DND-41 (cell line): ENCODE results near the gene TMEM74B.

ENCODE experiments used
- ATAC-seq: fragments of 200-7000 bp; cut with Tn5 transposase; 3 replicates; pipeline ENCODE4 v1.9.1; 2021; ENCODE audit warnings: low read depth; ENCODE audit not compliant: insufficient read depth
- DNase-seq: peaks from one replicate; pipeline ENCODE4 v3.0.0-alpha.2; 2020
- H2AFZ ChIP-seq: 2 replicates; pipeline ENCODE4 v1.6.0; 2012; ENCODE audit warnings: low read depth, low read length
- H3K27ac ChIP-seq: 2 replicates; pipeline ENCODE4 v1.5.1; 2012; ENCODE audit warnings: low read length, inconsistent platforms
- H3K27me3 ChIP-seq: fragments of 200-600 bp; sonication (generic); 2 replicates; pipeline ENCODE4 v1.6.0; 2012; ENCODE audit warnings: low read length, mild to moderate bottlenecking, inconsistent platforms; ENCODE audit not compliant: insufficient read depth, poor library complexity
- H3K36me3 ChIP-seq: 2 replicates; pipeline ENCODE4 v1.5.1; 2012; ENCODE audit warnings: low read length, inconsistent platforms; ENCODE audit not compliant: insufficient read depth
- H3K4me1 ChIP-seq: 2 replicates; pipeline ENCODE4 v1.5.1; 2012; ENCODE audit warnings: mild to moderate bottlenecking, low read length; ENCODE audit not compliant: insufficient read depth
- H3K4me2 ChIP-seq: 2 replicates; pipeline ENCODE4 v1.6.0; 2012; ENCODE audit warnings: mild to moderate bottlenecking, moderate library complexity, low read length, inconsistent platforms; ENCODE audit not compliant: insufficient read depth
- H3K4me3 ChIP-seq, 2 experiments: fragments of 200-600 bp in 1 of 2; shearing (Covaris generic) in 1 of 2; 2 replicates each; pipeline ENCODE4 v1.5.1; 2012 to 2016; ENCODE audit warnings: inconsistent platforms in 2 of 2, low read length in 2 of 2, mild to moderate bottlenecking in 2 of 2, low read depth in 1 of 2, moderate library complexity in 1 of 2
- H3K79me2 ChIP-seq: 2 replicates; pipeline ENCODE4 v1.6.0; 2012; ENCODE audit warnings: low read length, inconsistent platforms; ENCODE audit not compliant: insufficient read depth
- H3K9ac ChIP-seq: 2 replicates; pipeline ENCODE4 v1.6.0; 2012; ENCODE audit warnings: low read depth, mild to moderate bottlenecking, inconsistent platforms, low read length, moderate library complexity
- H3K9me3 ChIP-seq: 2 replicates; pipeline ENCODE4 v1.5.1; 2012; ENCODE audit warnings: low read length, moderate library complexity, mild to moderate bottlenecking, inconsistent platforms; ENCODE audit not compliant: insufficient read depth, severe bottlenecking
- H4K20me1 ChIP-seq: 2 replicates; pipeline ENCODE4 v1.6.0; 2012; ENCODE audit warnings: low read length; ENCODE audit not compliant: insufficient read depth
- EZH2 ChIP-seq: IDR thresholded peaks from 3 replicates; pipeline ENCODE4 v1.6.1; 2012; ENCODE audit warnings: borderline replicate concordance, low read depth, mild to moderate bottlenecking, moderate library complexity, low read length, inconsistent platforms; ENCODE audit not compliant: severe bottlenecking
- TF ChIP-seq, protein P1 (sequence below): IDR thresholded peaks from 2 replicates; pipeline ENCODE4 v1.5.1; 2012; ENCODE audit warnings: borderline replicate concordance, low read length, moderate library complexity, mild to moderate bottlenecking; ENCODE audit not compliant: poor library complexity, severe bottlenecking; ENCODE audit errors: extremely low read depth

The TMEM74B gene

DNA sequence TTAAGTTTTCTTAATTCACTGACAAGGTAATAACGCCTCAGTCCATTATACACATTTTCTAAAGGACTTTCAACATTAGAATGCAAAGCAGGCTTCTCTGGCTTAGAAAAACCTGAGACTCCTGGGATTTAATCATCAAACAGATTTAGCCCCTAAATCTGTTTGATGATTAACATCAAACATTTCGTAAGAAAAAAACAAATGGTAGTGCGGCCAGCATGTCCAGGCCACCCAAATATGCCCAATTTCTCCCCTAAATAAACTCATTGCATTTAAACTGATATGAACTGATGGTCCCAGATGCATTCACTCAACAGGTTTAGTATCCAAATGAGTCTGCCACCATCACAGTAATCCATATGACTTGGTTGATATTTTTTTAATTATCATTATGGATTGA is 6.2 kb downstream of the TMEM74B start:
- DNase-seq, result no peak
- no peak for ATAC-seq
- no peaks in the 10 kb centered on the region for H3K79me2 ChIP-seq
- no peak overlapping the region for H3K4me3 ChIP-seq
- no peaks in the 10 kb centered on the region for H3K27me3 ChIP-seq
- TF ChIP-seq, protein P1, sequence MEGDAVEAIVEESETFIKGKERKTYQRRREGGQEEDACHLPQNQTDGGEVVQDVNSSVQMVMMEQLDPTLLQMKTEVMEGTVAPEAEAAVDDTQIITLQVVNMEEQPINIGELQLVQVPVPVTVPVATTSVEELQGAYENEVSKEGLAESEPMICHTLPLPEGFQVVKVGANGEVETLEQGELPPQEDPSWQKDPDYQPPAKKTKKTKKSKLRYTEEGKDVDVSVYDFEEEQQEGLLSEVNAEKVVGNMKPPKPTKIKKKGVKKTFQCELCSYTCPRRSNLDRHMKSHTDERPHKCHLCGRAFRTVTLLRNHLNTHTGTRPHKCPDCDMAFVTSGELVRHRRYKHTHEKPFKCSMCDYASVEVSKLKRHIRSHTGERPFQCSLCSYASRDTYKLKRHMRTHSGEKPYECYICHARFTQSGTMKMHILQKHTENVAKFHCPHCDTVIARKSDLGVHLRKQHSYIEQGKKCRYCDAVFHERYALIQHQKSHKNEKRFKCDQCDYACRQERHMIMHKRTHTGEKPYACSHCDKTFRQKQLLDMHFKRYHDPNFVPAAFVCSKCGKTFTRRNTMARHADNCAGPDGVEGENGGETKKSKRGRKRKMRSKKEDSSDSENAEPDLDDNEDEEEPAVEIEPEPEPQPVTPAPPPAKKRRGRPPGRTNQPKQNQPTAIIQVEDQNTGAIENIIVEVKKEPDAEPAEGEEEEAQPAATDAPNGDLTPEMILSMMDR, result no peak
- TF ChIP-seq EZH2, result no peak
- H2AFZ ChIP-seq, result no peak overlapping the region
- H3K4me2 ChIP-seq, result no peak overlapping the region
- peaks cover 3% of the 10 kb centered on the region; the same call in 1 of the 2 replicates for H3K36me3 ChIP-seq
- H4K20me1 ChIP-seq, result no peaks in the 10 kb centered on the region; the same call in 1 of the 2 replicates
- no peak overlapping the region for H3K27ac ChIP-seq
- no peaks in the 10 kb centered on the region for H3K4me1 ChIP-seq
- no peaks in the 10 kb centered on the region for H3K9me3 ChIP-seq
- no peak overlapping the region for H3K9ac ChIP-seq

DNA sequence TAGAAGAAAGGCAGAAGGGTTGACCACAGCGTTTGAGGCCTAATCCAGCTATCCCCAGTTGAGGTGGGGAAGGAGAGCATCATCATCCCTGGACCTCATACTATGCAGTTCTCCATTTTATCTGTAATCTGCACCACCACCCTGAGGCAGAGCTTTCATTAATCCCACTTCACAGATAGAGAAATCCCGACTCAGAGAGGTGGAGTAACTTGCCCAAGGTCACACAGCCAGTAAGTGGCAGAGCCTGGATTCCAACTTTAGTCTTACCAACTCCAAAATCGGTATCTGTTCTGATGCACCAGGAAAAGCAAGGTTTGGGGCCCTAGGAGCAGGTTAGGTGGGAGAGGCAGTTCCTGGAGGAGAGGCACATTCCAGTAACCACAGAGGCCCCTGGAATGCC is 6.7 kb downstream of the TMEM74B start:
- no peak overlapping the region for H3K9ac ChIP-seq
- no peak overlapping the region for H2AFZ ChIP-seq
- no peak for DNase-seq
- no peak overlapping the region for H3K4me3 ChIP-seq
- no peaks in the 10 kb centered on the region for H3K27me3 ChIP-seq
- H4K20me1 ChIP-seq, result no peaks in the 10 kb centered on the region; the same call in 1 of the 2 replicates
- no peaks in the 10 kb centered on the region for H3K79me2 ChIP-seq
- ATAC-seq, result no peak
- no peaks in the 10 kb centered on the region for H3K9me3 ChIP-seq
- TF ChIP-seq EZH2, result no peak
- TF ChIP-seq, protein P1, result no peak
- no peak overlapping the region for H3K4me2 ChIP-seq
- H3K27ac ChIP-seq, result no peak overlapping the region
- H3K4me1 ChIP-seq, result no peaks in the 10 kb centered on the region
- peaks cover 3% of the 10 kb centered on the region; the same call in 1 of the 2 replicates for H3K36me3 ChIP-seq

DNA sequence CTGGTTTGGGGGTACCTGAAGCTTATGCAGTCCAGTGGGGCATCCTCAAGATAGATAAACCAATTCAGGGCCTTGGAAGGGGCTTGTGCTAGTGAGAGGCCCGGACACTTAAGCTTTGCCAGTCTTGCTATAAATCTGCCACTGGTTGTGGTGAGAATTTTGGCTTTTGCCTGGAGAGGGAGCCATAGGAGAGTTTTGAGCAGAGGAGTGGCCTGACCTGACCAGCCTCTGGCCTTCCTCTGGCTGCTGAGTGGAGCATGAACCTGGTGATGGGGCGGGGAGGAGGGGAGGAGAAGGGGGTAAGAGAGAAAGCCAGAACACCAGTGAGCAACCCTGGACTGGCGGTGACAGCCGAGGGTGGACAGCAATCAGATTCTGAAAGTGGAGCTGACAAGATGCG is 7.1 kb downstream of the TMEM74B start:
- no peaks in the 10 kb centered on the region for H3K4me1 ChIP-seq
- no peaks in the 10 kb centered on the region for H3K79me2 ChIP-seq
- peaks cover 3% of the 10 kb centered on the region; the same call in 1 of the 2 replicates for H3K36me3 ChIP-seq
- H3K4me2 ChIP-seq, result no peak overlapping the region
- no peaks in the 10 kb centered on the region for H3K27me3 ChIP-seq
- H3K9ac ChIP-seq, result no peak overlapping the region
- no peak for DNase-seq
- TF ChIP-seq, protein P1, result no peak
- TF ChIP-seq EZH2, result no peak
- H3K9me3 ChIP-seq, result no peaks in the 10 kb centered on the region
- H2AFZ ChIP-seq, result no peak overlapping the region
- H4K20me1 ChIP-seq, result no peaks in the 10 kb centered on the region; the same call in 1 of the 2 replicates
- ATAC-seq, result no peak
- no peak overlapping the region for H3K27ac ChIP-seq
- no peak overlapping the region for H3K4me3 ChIP-seq

DNA sequence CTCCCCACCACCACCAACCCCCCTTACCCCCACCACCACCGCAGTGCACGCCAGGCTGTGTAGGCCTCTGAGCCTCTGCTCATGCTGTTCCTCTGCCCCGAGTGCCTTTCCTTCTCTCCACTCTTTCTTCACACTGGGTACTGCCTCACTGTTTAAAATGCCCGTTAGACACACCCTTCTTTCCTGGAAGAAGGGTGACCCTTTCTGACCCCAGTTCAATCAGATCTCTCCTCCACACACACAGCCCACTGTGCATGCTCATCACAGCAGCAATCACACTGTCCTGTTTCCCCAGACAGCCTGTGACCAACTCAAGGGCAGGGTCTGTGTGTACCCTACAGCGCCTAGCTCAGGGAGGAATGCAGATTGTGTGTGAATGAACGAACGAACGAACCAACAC is 10.0 kb downstream of the TMEM74B start:
- no peak overlapping the region for H3K4me2 ChIP-seq
- no peak overlapping the region for H3K4me3 ChIP-seq
- H3K79me2 ChIP-seq, result no peaks in the 10 kb centered on the region
- H3K27ac ChIP-seq, result no peak overlapping the region
- H4K20me1 ChIP-seq, result peaks cover 19% of the 10 kb centered on the region
- no peak overlapping the region for H2AFZ ChIP-seq
- peaks cover 27% of the 10 kb centered on the region for H3K36me3 ChIP-seq
- no peaks in the 10 kb centered on the region for H3K9me3 ChIP-seq
- ATAC-seq, result no peak
- H3K9ac ChIP-seq, result no peak overlapping the region
- H3K4me1 ChIP-seq, result no peaks in the 10 kb centered on the region
- H3K27me3 ChIP-seq, result no peaks in the 10 kb centered on the region
- no peak for DNase-seq
- TF ChIP-seq EZH2, result no peak
- TF ChIP-seq, protein P1, result no peak
